ENCODE results near the gene MTMR4. TPM values are rescaled to one million over a fixed set of nuclear protein-coding genes. Genes with fewer than 3 reads are reported as not detected.
A peak's percentile ranks its signal among the peaks of the same experiment; 100 is the strongest.
"Not testable (repeated sequence)": the region's sequence is repeated elsewhere in the genome, so short reads cannot be mapped to it uniquely, and the experiment has no call there.

Gene MTMR4
- total RNA-seq = 32.3 TPM

DNA sequence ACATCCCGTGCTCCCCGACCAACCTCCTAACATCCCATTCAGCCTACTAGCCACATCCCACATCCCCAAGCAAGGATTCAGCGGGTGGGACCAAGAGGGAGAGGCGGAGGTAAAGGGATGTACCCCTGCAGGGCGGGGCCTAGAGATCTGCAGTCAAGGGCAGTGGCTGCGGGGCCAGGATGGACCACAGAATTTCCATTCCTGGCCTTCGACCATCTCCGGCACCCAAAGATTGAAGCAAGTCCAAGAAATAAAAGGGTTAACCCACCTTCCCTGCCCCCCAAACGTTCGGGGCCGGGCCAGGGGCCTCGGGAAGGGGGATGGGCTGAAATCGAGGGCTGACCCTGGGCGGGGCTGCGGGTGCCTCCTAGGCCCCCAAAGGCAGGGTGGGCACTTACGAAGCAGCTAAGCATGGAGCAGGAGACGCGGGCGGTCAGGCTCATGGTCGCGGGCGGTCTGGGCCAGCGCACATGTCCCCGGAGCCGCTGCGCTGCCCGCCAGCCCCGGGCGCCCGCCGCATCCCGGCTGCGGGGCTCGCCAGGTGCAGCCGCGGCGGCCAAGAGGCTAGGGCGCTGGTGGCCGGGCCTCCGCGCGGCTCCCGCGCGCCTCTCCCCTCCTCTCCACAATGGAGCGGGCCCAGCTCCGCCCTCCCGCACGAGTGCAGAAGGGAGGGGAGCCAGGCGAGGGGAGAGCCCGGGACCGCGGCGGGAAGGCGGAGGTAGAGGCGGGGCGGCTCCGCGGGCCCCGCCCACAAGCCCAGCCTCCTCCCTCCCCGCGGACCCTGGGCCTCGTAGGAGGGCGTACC is at the start of gene MTMR4:
Gene MTMR4, minus strand, starts transcription at position 674 of the 805 bp plus-strand sequence. Its CDS starts 231 bp downstream, at position 443.
- ATAC-seq = peak; percentile 46

DNA sequence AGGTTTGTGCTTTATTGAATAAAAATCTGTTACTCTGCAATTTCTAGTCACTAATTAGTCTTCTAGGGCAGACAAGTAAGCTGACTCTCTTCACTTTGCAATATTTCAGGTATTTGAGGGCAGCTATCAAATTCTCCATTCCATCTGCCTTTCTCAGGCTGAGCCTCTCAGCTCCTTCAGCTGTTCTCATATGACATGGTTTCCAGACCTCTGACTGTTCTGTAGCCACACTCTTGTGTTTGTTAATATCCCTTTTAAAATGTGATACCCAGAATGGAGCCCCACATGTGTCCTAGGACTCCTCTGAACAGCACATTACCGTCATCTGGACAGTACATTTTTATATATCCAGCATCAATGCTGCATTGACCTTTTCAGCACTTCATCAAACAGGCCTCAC is 46.1 kb upstream of the MTMR4 start:
- no peak for ATAC-seq

DNA sequence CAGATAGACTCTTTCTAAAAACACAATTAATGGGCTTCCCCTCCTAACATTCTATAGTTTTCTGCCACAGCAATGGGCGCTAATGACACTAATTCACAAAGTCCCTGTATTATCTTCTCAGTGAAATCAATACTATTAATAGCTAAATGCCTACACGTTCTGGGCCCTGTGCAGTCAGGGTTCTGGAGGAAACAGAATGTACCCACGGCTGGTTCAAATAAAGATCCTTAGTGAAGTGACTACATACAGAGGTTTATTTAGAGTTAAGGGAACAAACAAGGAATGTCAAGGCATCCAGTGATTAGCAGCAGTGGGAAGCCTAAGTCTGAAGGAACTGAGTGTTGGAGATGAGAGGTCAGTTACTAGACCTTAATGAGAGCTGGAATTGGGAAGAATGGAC is 43.5 kb upstream of the MTMR4 start:
- no peak for ATAC-seq

DNA sequence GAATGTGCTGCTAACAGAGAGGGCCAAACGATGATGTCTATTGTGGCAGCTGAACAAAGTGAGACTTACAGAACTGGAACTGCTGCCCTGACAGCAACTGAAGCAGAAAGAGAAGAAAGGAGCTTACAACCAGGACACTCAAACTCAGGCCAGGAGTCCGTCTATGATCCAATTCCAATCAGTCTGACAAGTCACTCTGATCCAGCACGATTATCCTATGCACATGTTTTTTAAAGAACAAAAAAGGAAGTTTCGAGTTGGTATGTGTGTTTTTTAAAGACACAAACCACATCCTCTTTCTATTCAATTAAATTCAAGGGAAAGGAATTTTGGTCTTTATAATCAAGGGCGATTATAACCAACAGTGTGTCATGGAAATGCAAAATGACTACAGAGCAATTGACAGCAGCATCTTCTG is 42.4 kb upstream of the MTMR4 start:
- ATAC-seq = peak; percentile 73

DNA sequence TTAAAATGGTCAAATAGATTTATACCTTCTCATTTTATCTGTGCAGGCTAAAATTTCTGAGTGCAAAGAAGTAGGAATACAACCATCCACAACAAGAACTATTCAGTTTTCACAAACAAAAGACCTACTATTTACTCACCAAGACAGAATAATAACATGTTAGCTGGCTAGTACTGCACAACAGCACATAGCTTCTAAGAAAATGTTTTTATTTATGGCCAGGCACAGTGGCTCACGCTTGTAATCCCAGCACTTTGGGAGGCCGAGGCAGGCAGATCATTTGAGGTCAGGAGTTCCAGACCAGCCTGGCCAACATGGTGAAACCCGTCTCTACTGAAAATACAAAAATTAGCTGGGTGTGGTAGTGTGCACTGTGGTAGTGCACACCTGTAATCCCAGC is 40.7 kb upstream of the MTMR4 start:
- ATAC-seq = not testable (repeated sequence)

DNA sequence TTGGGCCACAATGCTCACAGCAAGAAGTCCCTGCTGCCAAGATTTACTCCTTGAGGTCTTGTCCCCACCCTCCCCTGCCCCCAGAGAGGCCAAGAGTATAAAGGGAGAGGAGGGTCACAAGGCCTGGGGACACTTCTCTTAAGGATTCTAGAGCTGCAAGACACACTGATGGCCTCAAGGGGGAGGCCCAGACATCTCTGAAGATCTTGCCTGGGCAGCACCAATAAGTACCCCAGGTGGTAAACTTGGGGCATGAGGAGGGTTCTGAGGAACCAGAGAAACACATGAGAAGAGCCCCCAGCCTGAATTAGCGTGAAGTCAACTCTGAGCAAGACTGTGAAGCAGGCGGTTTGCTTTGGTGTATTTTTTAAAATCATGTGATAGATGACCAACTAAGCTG is 26.8 kb upstream of the MTMR4 start:
- peak; percentile 38 for ATAC-seq

DNA sequence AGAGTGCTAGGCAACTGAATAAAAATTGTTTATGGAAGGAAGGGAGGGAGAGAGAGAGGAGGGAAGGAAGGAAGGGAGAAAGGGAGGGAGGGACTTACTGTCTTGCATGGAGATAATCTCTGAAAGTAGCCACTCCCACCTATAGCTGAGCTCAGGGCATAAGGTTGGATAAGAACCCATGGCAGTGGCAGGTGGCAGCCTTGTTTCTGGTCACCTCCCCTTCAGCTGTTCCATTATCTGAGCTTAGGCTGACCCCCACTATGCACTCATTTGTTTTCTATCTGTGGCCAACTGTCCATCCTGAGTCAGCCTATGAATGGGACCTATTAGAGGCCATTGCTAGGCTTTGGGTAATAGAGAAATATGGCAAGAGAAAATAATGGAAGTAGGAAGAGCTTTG is 25.3 kb upstream of the MTMR4 start:
- no peak for ATAC-seq

DNA sequence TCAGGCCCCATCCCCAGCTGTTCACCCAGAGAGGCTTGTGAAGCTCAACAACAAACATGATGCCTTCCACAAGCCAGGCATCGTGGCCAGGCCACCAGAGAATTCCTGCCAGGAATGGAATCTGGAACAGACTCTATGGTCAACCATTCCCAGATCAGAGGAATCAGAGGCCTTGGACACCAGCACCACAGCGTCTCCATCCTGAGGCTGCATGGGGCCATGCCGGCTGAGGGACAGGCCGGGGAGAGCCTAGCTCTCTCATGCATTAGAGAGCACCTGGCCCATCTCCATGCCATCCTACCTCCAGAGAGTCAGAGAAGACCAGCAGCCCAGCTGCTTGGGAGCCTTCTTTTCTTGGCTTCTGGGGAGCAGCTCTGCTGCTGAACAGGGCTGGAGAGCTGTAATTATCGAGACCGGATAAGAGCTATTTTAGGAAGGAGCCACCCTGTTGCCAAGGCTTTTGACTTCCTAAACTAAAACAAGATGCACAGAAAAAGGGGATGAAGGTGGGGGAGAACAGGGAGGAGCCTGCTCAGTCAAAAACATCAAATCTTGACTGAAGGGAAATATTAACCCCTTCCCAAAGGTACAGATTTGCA is 24.5 kb upstream of the MTMR4 start:
- ATAC-seq = no peak

DNA sequence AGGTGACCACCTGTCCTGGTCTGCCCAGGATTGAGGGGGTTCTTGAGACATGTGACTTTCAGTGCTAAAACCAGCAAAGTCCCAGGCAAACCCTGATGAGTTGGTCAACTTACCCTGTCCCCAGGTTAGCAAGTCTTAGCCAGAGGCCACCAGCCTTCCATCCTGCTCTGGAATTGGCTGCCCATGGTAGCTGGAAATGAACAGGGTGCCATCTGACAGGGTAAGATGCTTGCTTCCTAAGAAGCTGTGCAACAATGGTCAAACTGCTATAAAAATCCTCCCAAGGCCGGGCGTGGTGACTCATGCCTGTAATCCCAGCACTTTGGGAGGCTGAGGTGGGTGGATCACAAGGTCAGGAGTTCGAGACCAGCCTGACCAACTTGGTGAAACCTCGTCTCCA is 22.8 kb upstream of the MTMR4 start:
- ATAC-seq = no peak

DNA sequence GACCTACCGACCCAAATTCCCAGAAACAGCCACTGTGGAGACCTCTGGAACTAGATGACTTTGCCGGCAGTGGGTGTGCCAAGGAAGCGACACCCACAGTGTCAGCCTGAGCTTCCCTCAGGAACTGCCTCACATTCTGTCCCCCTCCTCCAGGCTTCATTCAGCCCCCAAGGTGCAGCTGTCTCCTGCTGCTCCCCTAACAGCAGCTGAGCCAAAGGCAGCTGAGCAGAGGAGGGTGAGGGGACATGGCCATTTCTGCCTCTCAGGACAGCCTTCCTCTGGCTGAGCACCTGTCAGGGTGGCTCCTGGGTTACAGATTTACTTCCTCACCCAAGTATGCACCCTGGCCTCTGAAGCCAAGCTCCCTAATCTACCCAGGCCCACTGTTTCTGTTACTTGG is 22.1 kb upstream of the MTMR4 start:
- no peak for ATAC-seq

DNA sequence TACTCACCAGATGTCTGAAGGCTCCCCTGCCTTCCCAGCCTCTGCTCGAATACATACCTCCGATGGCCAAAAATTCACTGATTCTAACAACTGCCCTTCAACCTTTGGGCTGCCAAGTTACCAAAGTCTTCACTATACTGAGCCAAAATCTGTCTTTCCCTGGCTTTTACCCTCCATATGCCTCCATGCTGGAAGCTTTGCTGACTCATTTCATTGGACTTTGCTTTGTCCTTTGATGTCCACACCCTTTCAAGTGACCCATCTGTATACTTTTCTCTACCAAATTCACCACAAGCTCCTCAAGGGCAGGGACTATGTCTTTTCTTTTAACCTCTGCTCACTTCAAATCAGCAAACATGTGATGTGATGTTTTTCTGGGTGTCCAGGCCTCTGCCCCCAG is 21.0 kb upstream of the MTMR4 start:
- no peak for ATAC-seq

DNA sequence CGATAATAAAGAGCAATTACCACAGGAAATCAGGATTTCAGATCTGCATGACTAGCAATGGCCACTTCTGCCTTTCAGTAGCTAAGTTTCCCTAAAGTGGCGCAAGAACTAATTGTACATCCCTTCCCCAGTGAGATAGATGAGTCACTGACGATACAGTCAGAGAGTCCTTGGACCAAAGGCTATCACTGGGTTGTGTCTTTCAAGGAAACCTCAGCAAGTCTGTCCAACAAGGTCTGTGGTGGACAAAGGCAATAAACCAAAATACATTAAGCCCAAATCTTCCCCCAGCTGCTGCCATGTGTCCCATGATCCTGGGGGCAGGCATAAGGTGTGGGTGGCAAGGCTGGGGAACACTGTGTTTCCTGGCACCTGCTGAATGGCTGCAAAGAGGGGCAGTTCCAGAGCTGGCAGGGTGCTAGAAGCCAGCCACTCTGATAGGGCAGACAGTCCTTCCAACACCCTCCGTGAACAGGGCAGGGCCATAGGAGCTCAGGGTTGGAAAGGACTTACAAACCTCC is 20.5 kb upstream of the MTMR4 start:
- ATAC-seq = no peak

DNA sequence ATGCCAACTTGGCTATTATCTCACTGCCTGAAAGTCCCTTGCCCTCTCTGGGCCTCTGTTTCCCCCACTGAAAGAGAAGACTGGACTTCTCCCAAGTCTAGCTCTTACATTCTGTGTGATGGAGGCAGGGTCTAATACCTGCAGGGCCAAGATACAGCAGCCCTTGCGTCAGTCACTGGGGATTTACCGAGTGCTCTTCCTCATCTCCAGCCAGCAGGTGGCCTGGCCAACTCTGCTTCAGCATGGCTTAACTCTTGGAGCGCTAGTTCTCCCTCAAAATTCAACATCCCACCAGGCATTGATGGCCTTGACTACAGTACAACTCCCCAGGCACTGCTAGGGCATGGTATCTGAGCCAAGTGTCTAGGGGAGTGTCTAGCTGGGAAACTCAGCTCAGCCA is 19.9 kb upstream of the MTMR4 start:
- no peak for ATAC-seq

DNA sequence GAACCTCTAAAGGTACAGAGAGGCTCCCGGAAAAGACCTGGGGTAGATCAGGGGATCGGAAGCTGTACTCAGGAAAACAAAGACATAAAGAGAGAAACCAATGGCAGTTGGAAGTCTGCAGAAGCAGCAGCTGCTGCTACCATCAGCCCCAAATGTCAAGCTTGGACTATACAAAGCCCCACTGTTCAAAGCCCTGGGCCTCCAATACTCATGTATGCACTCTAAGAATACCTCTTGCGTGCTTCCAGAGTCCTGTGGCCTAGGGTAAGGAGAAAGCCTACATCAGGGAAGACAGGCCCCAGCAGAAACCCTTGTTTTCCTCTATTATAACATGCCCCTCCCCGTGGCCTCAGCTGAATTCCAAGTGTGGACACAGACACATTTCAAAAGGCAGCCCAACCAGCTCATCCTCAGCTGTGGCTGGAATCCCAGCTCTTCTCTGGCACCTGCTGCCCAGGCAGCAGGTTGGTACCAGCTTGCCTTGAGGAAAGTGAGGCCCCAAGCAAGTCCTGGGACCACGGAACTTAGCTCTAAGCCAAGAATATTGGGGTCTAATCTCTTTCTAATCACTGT is 19.3 kb upstream of the MTMR4 start:
- no peak for ATAC-seq

DNA sequence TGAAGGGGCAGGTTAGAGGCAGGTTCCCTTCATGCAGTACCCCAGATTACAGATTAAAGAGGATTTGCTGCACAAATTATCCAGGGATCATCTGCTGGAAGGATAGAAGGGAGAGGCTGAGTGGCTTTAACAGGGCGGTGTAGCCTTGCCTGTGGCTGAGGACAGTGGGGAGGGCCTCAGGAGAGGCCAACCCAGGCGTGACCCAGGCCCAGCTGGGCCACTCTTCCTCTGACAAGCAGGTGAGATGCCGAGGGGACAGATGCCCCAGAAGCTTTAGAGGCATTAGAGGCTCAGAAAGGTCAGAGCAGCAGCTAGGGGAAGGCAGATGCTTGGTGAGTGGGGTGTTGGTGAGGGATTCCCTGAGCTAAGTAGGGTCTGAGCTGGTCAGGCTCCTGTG is 18.1 kb upstream of the MTMR4 start:
- ATAC-seq = no peak

DNA sequence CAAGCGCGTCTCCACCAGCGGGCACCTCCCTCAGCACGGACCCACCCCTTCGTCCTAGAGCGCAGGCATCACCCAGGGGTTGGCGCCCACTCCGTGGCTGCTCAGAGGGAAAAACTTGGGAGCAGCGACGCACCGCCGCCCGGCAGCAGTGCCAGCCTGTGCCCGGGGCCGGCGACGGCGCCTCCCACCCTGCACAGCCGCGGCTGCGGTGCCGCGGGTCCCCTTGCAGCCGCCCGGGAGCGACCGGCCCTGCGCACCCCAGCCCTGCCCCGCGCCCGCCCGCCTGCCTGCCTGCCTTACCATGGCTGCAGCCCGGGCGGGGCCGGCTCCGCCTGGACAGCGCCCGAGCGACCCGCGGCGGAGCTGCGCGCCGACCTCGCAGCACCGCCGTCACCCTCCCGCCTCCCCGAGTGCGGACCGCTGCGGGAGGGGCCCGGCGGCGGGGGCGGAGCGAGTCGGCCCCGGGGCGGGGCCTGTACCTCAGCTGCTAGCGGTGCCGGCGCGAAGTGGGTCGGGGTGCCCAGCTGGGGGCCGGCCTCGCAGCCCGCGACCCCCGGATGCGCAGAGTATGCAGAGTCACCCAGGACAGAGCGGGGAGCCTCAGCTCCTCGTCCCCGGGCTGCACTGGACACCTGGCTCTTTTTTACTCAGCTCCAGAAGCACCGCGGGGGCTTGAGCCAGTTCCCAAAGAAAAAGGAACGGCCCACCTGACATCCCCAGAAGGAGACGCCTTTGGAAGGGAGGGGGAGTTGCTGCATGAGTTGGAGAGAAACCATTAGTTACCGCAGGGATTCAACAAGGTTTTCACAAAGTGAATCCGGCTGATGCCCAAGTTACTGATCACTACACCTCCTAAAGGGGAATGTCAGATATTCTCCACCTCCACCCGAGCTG is 17.5 kb upstream of the MTMR4 start:
- ATAC-seq = peak; percentile 74

DNA sequence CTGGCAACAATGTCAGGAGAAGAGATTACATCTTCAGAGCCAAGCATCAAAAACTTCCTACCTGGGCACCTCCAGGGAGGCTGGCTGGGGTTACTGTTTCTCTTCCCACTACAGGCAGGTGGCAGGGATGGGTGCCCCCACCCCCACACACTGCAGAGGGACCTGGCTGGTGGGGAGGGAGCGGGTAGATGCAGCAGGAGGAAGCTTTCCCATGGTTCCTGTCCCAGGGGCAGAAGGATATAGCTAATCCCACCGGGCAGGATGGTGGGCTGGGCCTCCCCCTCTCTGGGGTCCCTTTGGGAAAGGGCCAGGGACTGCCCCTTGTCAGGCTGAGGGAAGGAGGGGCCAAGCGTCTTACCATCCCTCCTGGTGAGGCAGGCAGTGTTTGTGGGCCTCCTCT is 16.7 kb upstream of the MTMR4 start:
- ATAC-seq = no peak

DNA sequence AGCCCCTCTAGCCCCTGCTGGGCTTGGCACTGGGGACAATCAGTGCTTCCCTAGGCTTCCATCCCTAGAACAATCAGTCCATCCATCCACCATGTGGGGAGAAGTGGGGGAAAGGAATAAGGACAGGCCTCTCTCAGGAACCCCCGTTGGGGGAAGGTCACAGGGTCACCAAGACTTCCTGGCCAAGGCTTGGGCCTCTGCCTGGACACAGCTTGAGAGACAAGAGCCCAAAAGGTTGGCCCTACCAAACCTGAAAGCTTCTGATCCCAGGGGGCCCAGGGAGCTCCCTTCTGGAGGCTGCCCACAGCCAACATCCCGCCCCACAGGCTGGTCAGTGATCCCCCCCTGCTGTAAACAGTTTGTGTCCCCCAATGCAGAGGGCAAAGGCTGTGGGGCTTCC is 16.2 kb upstream of the MTMR4 start:
- ATAC-seq = no peak

DNA sequence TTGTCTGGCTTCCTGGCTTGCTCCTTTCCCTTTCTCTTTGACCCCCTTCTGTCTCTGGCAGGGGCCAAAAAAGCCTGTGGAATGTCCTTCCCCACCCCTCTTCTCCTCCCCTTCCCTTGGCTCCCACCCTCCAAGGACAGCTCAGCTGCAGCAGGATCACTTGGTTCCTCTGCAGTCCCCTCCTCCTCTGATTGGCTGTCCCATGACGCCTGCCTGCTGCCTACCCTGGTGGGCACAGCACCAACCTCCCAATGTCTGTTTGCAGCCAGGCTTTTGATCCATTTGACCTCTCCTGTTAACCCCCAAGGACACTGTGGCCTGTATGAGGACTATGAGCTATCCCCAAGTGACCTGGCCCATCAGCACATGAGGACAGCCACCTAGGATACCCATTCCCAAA is 14.8 kb upstream of the MTMR4 start:
- ATAC-seq = no peak

DNA sequence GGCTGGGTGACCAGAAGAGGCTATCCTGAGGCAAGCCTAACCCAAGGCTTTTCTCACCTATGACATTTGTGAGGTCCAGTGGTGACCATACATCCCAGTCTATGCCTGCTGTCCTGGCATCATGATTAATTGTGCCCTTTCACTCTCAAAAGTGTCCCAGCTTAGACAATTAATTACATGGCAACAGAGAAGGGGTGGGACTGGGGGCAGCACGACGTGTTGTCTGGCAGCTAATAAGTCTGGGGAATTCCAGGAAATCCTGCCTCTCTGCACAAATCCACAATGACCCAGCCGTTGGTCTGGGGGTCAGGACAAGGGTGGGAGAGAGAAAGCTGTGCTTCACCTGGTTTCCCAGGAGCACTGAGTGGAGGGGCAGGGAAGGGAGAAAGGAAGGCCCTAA is 14.0 kb upstream of the MTMR4 start:
- ATAC-seq = no peak

DNA sequence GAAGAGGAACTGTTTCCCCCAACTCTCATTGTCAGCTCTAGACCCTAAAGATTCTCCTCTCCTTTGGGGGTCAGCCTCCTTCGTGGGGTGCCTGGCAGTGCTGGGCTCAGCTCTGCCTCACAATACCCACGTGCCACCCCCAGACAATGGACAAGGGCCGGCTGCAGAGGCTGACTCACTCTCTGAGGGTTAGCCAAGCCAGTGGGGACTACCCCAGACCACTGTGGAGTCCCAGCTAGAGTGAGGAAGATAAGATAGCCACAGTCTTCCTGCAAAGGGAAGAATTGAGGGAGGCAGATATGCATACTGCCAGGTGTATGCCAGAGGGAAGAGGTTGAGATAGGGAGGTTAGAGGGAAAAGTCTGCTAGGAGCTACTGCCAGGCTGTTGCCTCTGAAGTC is 13.5 kb upstream of the MTMR4 start:
- no peak for ATAC-seq

DNA sequence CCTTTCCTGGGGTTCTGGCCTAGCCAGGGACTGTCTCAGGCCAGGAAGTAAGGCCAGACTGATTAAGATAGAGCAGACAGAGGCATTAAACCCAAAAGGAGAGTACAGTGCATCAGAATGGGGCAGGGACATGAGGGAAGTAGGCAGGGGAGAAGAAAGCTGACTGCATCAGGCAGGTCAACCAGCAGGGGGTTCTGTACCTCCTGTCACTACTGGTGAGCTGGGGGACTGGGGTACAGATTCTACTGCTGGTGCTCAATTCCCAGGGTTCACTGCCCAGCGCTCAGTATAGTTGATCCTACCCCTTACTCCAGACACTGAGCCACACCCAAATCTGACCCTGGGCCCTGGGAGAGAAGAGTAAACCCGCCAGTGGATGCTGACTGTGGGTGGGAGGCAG is 12.9 kb upstream of the MTMR4 start:
- ATAC-seq = no peak

DNA sequence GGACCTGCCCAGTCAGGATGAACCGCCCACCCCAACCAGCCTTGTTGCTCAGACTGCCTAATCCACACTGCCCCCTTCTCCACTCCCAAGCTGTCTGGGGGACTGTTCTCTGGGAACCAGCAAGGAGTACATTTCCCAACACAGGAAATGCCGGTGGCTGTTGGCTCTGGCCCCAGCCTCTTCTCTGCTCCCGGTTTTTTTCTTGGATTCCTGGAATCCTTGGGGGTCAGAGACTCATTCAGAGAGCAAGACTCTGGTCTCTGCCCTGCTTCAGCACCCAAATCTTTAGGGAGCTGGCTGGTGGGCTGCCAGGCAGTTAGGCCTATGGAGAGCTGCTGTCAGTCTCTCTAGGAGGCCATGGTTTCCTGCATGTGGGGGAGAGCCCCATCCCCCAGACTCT is 10.8 kb upstream of the MTMR4 start:
- ATAC-seq = no peak
